ENCODE measurements around the gene SMG9. TPM values are rescaled to one million over a fixed set of nuclear protein-coding genes. Genes with fewer than 3 reads are reported as not detected.

Gene SMG9
- total and polyA plus RNA-seq, 2 of the 13 experiments (the other 11 are each of a cell fraction or from before 2014, with no cell fraction given): 16.1 to 18.7 TPM

GRCh38 chr19:43711751-43712355 lies 42.9 kb downstream of the SMG9 start:
- DNase-seq (ENCODE audit: low spot score) (no peak), ATAC-seq (no peak), FAIRE-seq (no peak)
- Histone ChIP-seq H3K79me2 (ENCODE audit: insufficient read depth, low read length) (no peaks in the 10 kb centered on the region), H3K9me3 (ENCODE audit: low read length) (peaks cover 11% of the 10 kb centered on the region), H3K4me3 (replicated peaks in 1 of 3; ENCODE audit: insufficient read depth in 1 of 3, low read depth in 2 of 3, low read length in 3 of 3) (no peak overlapping the region), H2AFZ (ENCODE audit: low read length) (no peak overlapping the region), H3K9ac (ENCODE audit: insufficient read depth, low read depth, low read length) (no peak overlapping the region), H3K4me2 (ENCODE audit: low read depth, low read length) (no peak overlapping the region), H4K20me1 (ENCODE audit: insufficient read depth, low read length) (no peaks in the 10 kb centered on the region), H3K4me1 (ENCODE audit: insufficient read depth, low read length) (peaks cover 20% of the 10 kb centered on the region), H3K27ac (ENCODE audit: extremely low read length, insufficient read depth, low read length) (no peak overlapping the region), H3K36me3 (replicated peaks in 1 of 2; ENCODE audit: control insufficient read depth in 1 of 2, insufficient read depth in 2 of 2, low read length in 2 of 2) (no peaks in the 10 kb centered on the region), H3K27me3 (ENCODE audit: control insufficient read depth in 1 of 2, insufficient read depth in 2 of 2, low read length in 2 of 2) (no peaks in the 10 kb centered on the region)
- in situ Hi-C loops (cut with HindIII; ENCODE audit: extremely low pct_ligation_motif_present, low pct_unique_long_range_greater_than_20kb): no loop called here
- peak; percentile 93 for TF ChIP-seq ZNF121 (CRISPR knock-in tag; IDR thresholded peaks at IDR 0.05)
- TF ChIP-seq ZNF318 (CRISPR knock-in tag; IDR thresholded peaks at IDR 0.05): no peak
- TF ChIP-seq CENPX (CRISPR knock-in tag; IDR thresholded peaks at IDR 0.05): no peak
- TF ChIP-seq NFATC3 (CRISPR knock-in tag; IDR thresholded peaks at IDR 0.05): no peak
- no peak for TF ChIP-seq ZNF232 (CRISPR knock-in tag; IDR thresholded peaks at IDR 0.05; ENCODE audit: borderline replicate concordance)
- no peak for TF ChIP-seq TBL1XR1 (IDR thresholded peaks at IDR 0.05; ENCODE audit: borderline replicate concordance, low read length, partially characterized antibody)
- peak; percentile 14; the same call in 1 of the 2 replicates for TF ChIP-seq ZNF460 (CRISPR knock-in tag; IDR thresholded peaks at IDR 0.05; ENCODE audit: borderline replicate concordance)
- peak; percentile 79 for TF ChIP-seq FOSL2 (CRISPR knock-in tag; IDR thresholded peaks at IDR 0.05)
- TF ChIP-seq ZNF253 (CRISPR knock-in tag; IDR thresholded peaks at IDR 0.05; ENCODE audit: borderline replicate concordance): no peak
- peak; percentile 34; the same call in 1 of the 2 replicates for TF ChIP-seq ZNF770 (CRISPR knock-in tag; IDR thresholded peaks at IDR 0.05)
- TF ChIP-seq MAFF (IDR thresholded peaks at IDR 0.05; ENCODE audit: low read depth, low read length): no peak
- 24% methylated on average over 12 of the region's 12 CpGs for WGBS (ENCODE audit: low lambda C conversion rate)
- BruUV-seq (replicated peaks): no TSS peak
- ChIA-PET CTCF (ENCODE audit: low intra/inter-chr PET ratio, low total read pairs) (no interaction called here), POLR2A (no interaction called here)
- intact Hi-C loops (cut with micrococcal nuclease; ENCODE audit: unreplicated experiment): no loop called here

Measured in HepG2 (cell line).